ENCODE measurements around the gene TNS1.

The TNS1 gene

GRCh38 chr2:217938036-217938435 lies 64.8 kb downstream of the TNS1 start:
- CTCF ChIA-PET = interaction anchor here (1.5 kb wide), 1 partner anchor 55 kb away, joined by 6 read pairs; no protein-coding TSS in a partner anchor
- no peak for DNase-seq (ENCODE audit: extremely low spot score)
- TF ChIP-seq NFRKB (IDR thresholded peaks at IDR 0.05) (no peak), TARDBP (IDR thresholded peaks at IDR 0.05) (no peak), SUZ12 (IDR thresholded peaks at IDR 0.05) (no peak), HDGF (IDR thresholded peaks at IDR 0.05; ENCODE audit: borderline replicate concordance) (no peak), L3MBTL2 (conservative IDR thresholded peaks at IDR 0.05) (no peak), FOXA1 (IDR thresholded peaks at IDR 0.05) (no peak), FOXK2 (IDR thresholded peaks at IDR 0.05) (no peak)
- POLR2A ChIA-PET = no interaction called here

GRCh38 chr2:217937446-217937845 lies 65.3 kb downstream of the TNS1 start:
- TF ChIP-seq ELF4 (IDR thresholded peaks at IDR 0.05) (no peak), TARDBP (IDR thresholded peaks at IDR 0.05) (no peak), FOXM1 (IDR thresholded peaks at IDR 0.05; ENCODE audit: borderline replicate concordance) (no peak)
- DNase-seq (ENCODE audit: extremely low spot score) = no peak
- CTCF ChIA-PET = interaction anchor here (1.5 kb wide), 1 partner anchor 55 kb away, joined by 6 read pairs; no protein-coding TSS in a partner anchor
- POLR2A ChIA-PET = no interaction called here

- TF ChIP-seq HDGF (IDR thresholded peaks at IDR 0.05; ENCODE audit: borderline replicate concordance) (no peak), SP1 (IDR thresholded peaks at IDR 0.05) (no peak), ELF4 (IDR thresholded peaks at IDR 0.05) (no peak), NFRKB (IDR thresholded peaks at IDR 0.05) (no peak), FOXA1 (IDR thresholded peaks at IDR 0.05) (no peak), FOXK2 (IDR thresholded peaks at IDR 0.05) (no peak), L3MBTL2 (conservative IDR thresholded peaks at IDR 0.05) (no peak), LEF1 (IDR thresholded peaks at IDR 0.05; ENCODE audit: borderline replicate concordance) (no peak), ZNF384 (IDR thresholded peaks at IDR 0.05) (no peak), TARDBP (IDR thresholded peaks at IDR 0.05) (no peak), PKNOX1 (IDR thresholded peaks at IDR 0.05) (no peak), SUZ12 (IDR thresholded peaks at IDR 0.05) (no peak), CTBP1 (IDR thresholded peaks at IDR 0.05; ENCODE audit: borderline replicate concordance) (no peak), FOXM1 (IDR thresholded peaks at IDR 0.05; ENCODE audit: borderline replicate concordance) (no peak)
- ChIA-PET POLR2A (no interaction called here), CTCF (no interaction called here)
- no peak for DNase-seq (ENCODE audit: extremely low spot score)
Observed at GRCh38 chr2:217936952-217937351, 65.8 kb downstream of the TNS1 start.

- DNase-seq (ENCODE audit: extremely low spot score) = no peak
- TF ChIP-seq FOXM1 (IDR thresholded peaks at IDR 0.05; ENCODE audit: borderline replicate concordance) (no peak), CTBP1 (IDR thresholded peaks at IDR 0.05; ENCODE audit: borderline replicate concordance) (no peak), ELF4 (IDR thresholded peaks at IDR 0.05) (no peak), LEF1 (IDR thresholded peaks at IDR 0.05; ENCODE audit: borderline replicate concordance) (no peak), FOXK2 (IDR thresholded peaks at IDR 0.05) (no peak), HDGF (IDR thresholded peaks at IDR 0.05; ENCODE audit: borderline replicate concordance) (no peak), ARNT (IDR thresholded peaks at IDR 0.05) (no peak), FOXA1 (IDR thresholded peaks at IDR 0.05) (no peak), SP1 (IDR thresholded peaks at IDR 0.05) (no peak), PKNOX1 (IDR thresholded peaks at IDR 0.05) (no peak), TARDBP (IDR thresholded peaks at IDR 0.05) (no peak), ZNF384 (IDR thresholded peaks at IDR 0.05) (no peak), BHLHE40 (IDR thresholded peaks at IDR 0.05; ENCODE audit: borderline replicate concordance) (no peak), SUZ12 (IDR thresholded peaks at IDR 0.05) (no peak)
- ChIA-PET POLR2A (no interaction called here), CTCF (no interaction called here)
Observed at GRCh38 chr2:217935901-217936684, 66.7 kb downstream of the TNS1 start.

GRCh38 chr2:217935235-217935879 lies 67.4 kb downstream of the TNS1 start:
- ChIA-PET CTCF (no interaction called here), POLR2A (no interaction called here)
- no peak for DNase-seq (ENCODE audit: extremely low spot score)
- no peak for TF ChIP-seq PKNOX1 (IDR thresholded peaks at IDR 0.05)
- TF ChIP-seq SUZ12 (IDR thresholded peaks at IDR 0.05) = no peak
- no peak for TF ChIP-seq NFRKB (IDR thresholded peaks at IDR 0.05)
- no peak for TF ChIP-seq TARDBP (IDR thresholded peaks at IDR 0.05)
- TF ChIP-seq FOXK2 (IDR thresholded peaks at IDR 0.05) = no peak
- TF ChIP-seq HDGF (IDR thresholded peaks at IDR 0.05; ENCODE audit: borderline replicate concordance) = no peak
- TF ChIP-seq BHLHE40 (IDR thresholded peaks at IDR 0.05; ENCODE audit: borderline replicate concordance) = no peak

- no peak for TF ChIP-seq TARDBP (IDR thresholded peaks at IDR 0.05)
- TF ChIP-seq LEF1 (IDR thresholded peaks at IDR 0.05; ENCODE audit: borderline replicate concordance) = no peak
- no peak for TF ChIP-seq FOXM1 (IDR thresholded peaks at IDR 0.05; ENCODE audit: borderline replicate concordance)
- TF ChIP-seq FOXK2 (IDR thresholded peaks at IDR 0.05) = no peak
- no peak for TF ChIP-seq BHLHE40 (IDR thresholded peaks at IDR 0.05; ENCODE audit: borderline replicate concordance)
- no peak for TF ChIP-seq CTBP1 (IDR thresholded peaks at IDR 0.05; ENCODE audit: borderline replicate concordance)
- TF ChIP-seq L3MBTL2 (conservative IDR thresholded peaks at IDR 0.05) = no peak
- TF ChIP-seq SP1 (IDR thresholded peaks at IDR 0.05) = no peak
- no peak for TF ChIP-seq NFRKB (IDR thresholded peaks at IDR 0.05)
- TF ChIP-seq PKNOX1 (IDR thresholded peaks at IDR 0.05) = no peak
- TF ChIP-seq ZNF384 (IDR thresholded peaks at IDR 0.05) = no peak
- no peak for TF ChIP-seq ELF4 (IDR thresholded peaks at IDR 0.05)
- TF ChIP-seq SUZ12 (IDR thresholded peaks at IDR 0.05) = no peak
- TF ChIP-seq HDGF (IDR thresholded peaks at IDR 0.05; ENCODE audit: borderline replicate concordance) = no peak
- no peak for TF ChIP-seq FOXA1 (IDR thresholded peaks at IDR 0.05)
- TF ChIP-seq ARNT (IDR thresholded peaks at IDR 0.05) = no peak
- CTCF ChIA-PET = interaction anchor here (1.2 kb wide), 1 partner anchor 59 kb away, joined by 3 read pairs; no protein-coding TSS in a partner anchor
- POLR2A ChIA-PET = no interaction called here
- no peak for DNase-seq (ENCODE audit: extremely low spot score)
Observed at GRCh38 chr2:217934321-217935131, 68.3 kb downstream of the TNS1 start.

All from HEK293T (cell line).